HG03460 (cell line): ENCODE results near the gene SSH2.
"Not testable (repeated sequence)": the region's sequence is repeated elsewhere in the genome, so short reads cannot be mapped to it uniquely, and the experiment has no call there.

Experiments
- ATAC-seq: cut with Tn5 transposase; IDR thresholded peaks from one replicate; pipeline ENCODE4 v1.9.1; 2021; ENCODE audit not compliant: unreplicated experiment

Gene SSH2

GRCh38 chr17:29747660-29748059, 182.4 kb downstream of the SSH2 start:
- no peak for ATAC-seq

- no peak for ATAC-seq
These were observed 183.4 kb downstream of the SSH2 start for GRCh38 chr17:29746669-29747068.

GRCh38 chr17:29744121-29744520, 185.9 kb downstream of the SSH2 start:
- no peak for ATAC-seq

- no peak for ATAC-seq
These were observed 187.9 kb downstream of the SSH2 start for GRCh38 chr17:29742210-29742513.

- no peak for ATAC-seq
These were observed 190.0 kb downstream of the SSH2 start for GRCh38 chr17:29740017-29740416.

- no peak for ATAC-seq
These were observed 195.4 kb downstream of the SSH2 start for GRCh38 chr17:29734640-29735039.

- ATAC-seq: no peak
These were observed 196.9 kb downstream of the SSH2 start for GRCh38 chr17:29733166-29733565.

GRCh38 chr17:29732613-29733012, 197.4 kb downstream of the SSH2 start:
- ATAC-seq: no peak

GRCh38 chr17:29732209-29732608, 197.8 kb downstream of the SSH2 start:
- no peak for ATAC-seq

GRCh38 chr17:29731589-29731929, 198.5 kb downstream of the SSH2 start:
- no peak for ATAC-seq

- ATAC-seq: no peak
These were observed 201.5 kb downstream of the SSH2 start for GRCh38 chr17:29728490-29728889.

- ATAC-seq: no peak
These were observed 203.2 kb downstream of the SSH2 start for GRCh38 chr17:29726715-29727252.

GRCh38 chr17:29725408-29725807, 204.6 kb downstream of the SSH2 start:
- not testable (repeated sequence) for ATAC-seq

GRCh38 chr17:29723278-29724047, 206.6 kb downstream of the SSH2 start:
- peak; percentile 21 for ATAC-seq

- ATAC-seq: peak; percentile 74
These were observed 207.4 kb downstream of the SSH2 start for GRCh38 chr17:29722411-29723198.

- ATAC-seq: no peak
These were observed 209.5 kb downstream of the SSH2 start for GRCh38 chr17:29720551-29720950.

- ATAC-seq: no peak
These were observed 210.6 kb downstream of the SSH2 start for GRCh38 chr17:29719469-29719868.

- ATAC-seq: no peak
These were observed 211.5 kb downstream of the SSH2 start for GRCh38 chr17:29718446-29719039.

- no peak for ATAC-seq
These were observed 212.2 kb downstream of the SSH2 start for GRCh38 chr17:29717817-29718216.

GRCh38 chr17:29716566-29716965, 213.5 kb downstream of the SSH2 start:
- ATAC-seq: no peak

GRCh38 chr17:29715680-29716079, 214.3 kb downstream of the SSH2 start:
- no peak for ATAC-seq

GRCh38 chr17:29714146-29714545, 215.9 kb downstream of the SSH2 start:
- no peak for ATAC-seq
